ENCODE measurements around the gene TGFBR3L. TPM values are rescaled to one million over a fixed set of nuclear protein-coding genes. Genes with fewer than 3 reads are reported as not detected.

TGFBR3L gene
- total and polyA plus RNA-seq, 2 donors (not counting 3 experiments of a cell fraction or from before 2014, with no cell fraction given) = 0.35 TPM; not detected in 1

DNA sequence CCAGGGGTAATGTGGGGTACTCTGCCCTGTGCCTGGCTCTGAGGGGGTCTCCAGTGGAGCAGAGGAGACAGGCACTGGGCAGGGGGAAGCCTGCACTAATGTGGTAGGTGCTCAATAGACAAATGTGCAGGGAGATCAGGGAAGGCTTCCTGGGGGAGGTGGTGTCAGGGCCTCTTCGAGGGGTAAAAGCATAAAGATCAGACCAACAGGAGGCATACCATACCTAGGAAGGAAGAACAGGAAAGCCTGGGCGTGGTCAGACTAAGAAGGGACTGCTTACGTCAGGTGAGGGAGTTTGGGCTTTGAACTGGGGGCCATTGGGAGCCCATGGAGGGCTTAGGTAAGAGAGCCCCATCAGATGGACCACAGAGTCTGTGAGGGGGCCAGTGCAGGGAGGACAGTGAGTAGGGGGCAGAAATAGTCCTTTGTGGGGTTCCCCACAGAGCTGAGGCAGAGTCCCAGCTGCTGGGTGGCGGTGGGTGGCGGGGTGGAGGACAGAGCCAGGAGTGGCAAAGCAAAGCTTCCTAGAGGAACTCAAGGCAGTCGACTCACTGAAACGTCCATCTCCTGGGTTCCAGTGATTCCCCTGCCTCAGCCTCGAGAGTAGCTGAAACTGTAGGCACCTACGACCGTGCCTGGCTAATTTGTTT lies 49.2 kb upstream of the TGFBR3L start:
- dilution Hi-C loops (cut with MboI; ENCODE audit: extremely low pct_ligation_motif_present, low sequenced_read_pairs) = no loop called here
- no peak overlapping the region for H3K4me2 ChIP-seq (ENCODE audit: insufficient read depth, low read length)

More for the DNA sequence above, 49.2 kb upstream of the TGFBR3L start:
- Histone ChIP-seq H3K27me3 (ENCODE audit: control insufficient read depth in 2 of 2, insufficient read depth in 2 of 2, low read length in 2 of 2) (peaks cover 12 to 21% of the 10 kb centered on the region in 2 experiments), H3K4me3 (replicated peaks in 1 of 3; ENCODE audit: insufficient read depth in 1 of 3, low read depth in 1 of 3, low read length in 3 of 3) (no peak overlapping the region), H3K4me1 (ENCODE audit: control insufficient read depth, extremely low read depth, insufficient read depth, low read length) (peaks cover 7% of the 10 kb centered on the region), H2AFZ (ENCODE audit: low read depth, low read length) (no peak overlapping the region), H3K9me3 (replicated peaks; ENCODE audit: control insufficient read depth, insufficient read depth, low read length) (no peaks in the 10 kb centered on the region), H3K79me2 (ENCODE audit: control insufficient read depth, insufficient read depth, low read length) (no peaks in the 10 kb centered on the region), H3K36me3 (ENCODE audit: control insufficient read depth in 2 of 2, extremely low read depth in 1 of 2, insufficient read depth in 2 of 2, low read length in 2 of 2) (no peaks in the 10 kb centered on the region), H3K27ac (ENCODE audit: insufficient read depth, low read depth, low read length) (no peak overlapping the region), H4K20me1 (replicated peaks; ENCODE audit: control insufficient read depth, extremely low read depth, insufficient read depth, low read length) (no peaks in the 10 kb centered on the region), H3K9me1 (replicated peaks; ENCODE audit: control insufficient read depth, extremely low read depth, insufficient read depth, low read length) (no peaks in the 10 kb centered on the region), H3K9ac (replicated peaks; ENCODE audit: extremely low read depth, insufficient read depth, low read length) (no peak overlapping the region)
- no TSS peak for BruUV-seq (replicated peaks)
- no peak for DNase-seq (ENCODE audit: low read depth, low spot score)
- FAIRE-seq = no peak
- POLR2A ChIA-PET = no interaction called here
- CTCF ChIA-PET = interaction anchor here (0.9 kb wide), 1 partner anchor 236 kb away, joined by 3 read pairs; the partner anchor contains the start of genes PET100 and XAB2
- TF ChIP-seq POLR2A (IDR thresholded peaks at IDR 0.05; ENCODE audit: low read depth, low read length) (no peak), GATA2 (IDR thresholded peaks at IDR 0.05; ENCODE audit: insufficient read depth, insufficient read length, low read depth, low read length) (no peak), FOS (IDR thresholded peaks at IDR 0.05; ENCODE audit: borderline replicate concordance, insufficient read depth, low read length) (no peak), JUN (IDR thresholded peaks at IDR 0.05; ENCODE audit: borderline replicate concordance, insufficient read depth, insufficient read length, low read depth) (no peak), POLR2AphosphoS5 (IDR thresholded peaks at IDR 0.05; ENCODE audit: insufficient read depth, low read depth, low read length) (no peak), EZH2 (IDR thresholded peaks at IDR 0.05; ENCODE audit: borderline replicate concordance, low read depth, low read length, severe bottlenecking) (no peak), MYC (IDR thresholded peaks at IDR 0.05; ENCODE audit: low read depth, low read length) (no peak)
- TF ChIP-seq, protein P1, sequence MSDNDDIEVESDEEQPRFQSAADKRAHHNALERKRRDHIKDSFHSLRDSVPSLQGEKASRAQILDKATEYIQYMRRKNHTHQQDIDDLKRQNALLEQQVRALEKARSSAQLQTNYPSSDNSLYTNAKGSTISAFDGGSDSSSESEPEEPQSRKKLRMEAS (IDR thresholded peaks at IDR 0.05; ENCODE audit: insufficient read depth, insufficient read length) = no peak
- TF ChIP-seq, protein P2, sequence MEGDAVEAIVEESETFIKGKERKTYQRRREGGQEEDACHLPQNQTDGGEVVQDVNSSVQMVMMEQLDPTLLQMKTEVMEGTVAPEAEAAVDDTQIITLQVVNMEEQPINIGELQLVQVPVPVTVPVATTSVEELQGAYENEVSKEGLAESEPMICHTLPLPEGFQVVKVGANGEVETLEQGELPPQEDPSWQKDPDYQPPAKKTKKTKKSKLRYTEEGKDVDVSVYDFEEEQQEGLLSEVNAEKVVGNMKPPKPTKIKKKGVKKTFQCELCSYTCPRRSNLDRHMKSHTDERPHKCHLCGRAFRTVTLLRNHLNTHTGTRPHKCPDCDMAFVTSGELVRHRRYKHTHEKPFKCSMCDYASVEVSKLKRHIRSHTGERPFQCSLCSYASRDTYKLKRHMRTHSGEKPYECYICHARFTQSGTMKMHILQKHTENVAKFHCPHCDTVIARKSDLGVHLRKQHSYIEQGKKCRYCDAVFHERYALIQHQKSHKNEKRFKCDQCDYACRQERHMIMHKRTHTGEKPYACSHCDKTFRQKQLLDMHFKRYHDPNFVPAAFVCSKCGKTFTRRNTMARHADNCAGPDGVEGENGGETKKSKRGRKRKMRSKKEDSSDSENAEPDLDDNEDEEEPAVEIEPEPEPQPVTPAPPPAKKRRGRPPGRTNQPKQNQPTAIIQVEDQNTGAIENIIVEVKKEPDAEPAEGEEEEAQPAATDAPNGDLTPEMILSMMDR (IDR thresholded peaks at IDR 0.05; ENCODE audit: extremely low read depth in 1 of 2, insufficient read depth in 1 of 2, low read depth in 1 of 2, low read length in 2 of 2) = no peak
- intact Hi-C loops (cut with micrococcal nuclease) = no loop called here
